ENCODE results near the gene MFSD6. TPM values are rescaled to one million over a fixed set of nuclear protein-coding genes. Genes with fewer than 3 reads are reported as not detected.
A peak's percentile ranks its signal among the peaks of the same experiment; 100 is the strongest.
"Not testable (repeated sequence)": the region's sequence is repeated elsewhere in the genome, so short reads cannot be mapped to it uniquely, and the experiment has no call there.

Gene MFSD6
- total RNA-seq, 2 donors from 2014 or later: 18.8 to 37.5 TPM

- peaks cover 35 to 65% of the 10 kb centered on the region in 2 donors for H3K36me3 Mint-ChIP-seq
- DNase-seq (ENCODE audit: low spot score in 2 of 2); ATAC-seq: not testable (repeated sequence)
- H3K27ac Mint-ChIP-seq: peak overlapping the region; percentile 21 to 32
- H3K9me3 Mint-ChIP-seq: peaks cover 19 to 38% of the 10 kb centered on the region in 2 donors
Observed at GRCh38 chr2:190494600-190495227, 86.6 kb downstream of the MFSD6 start.

- H3K27ac Mint-ChIP-seq: peak overlapping the region in 1 of 2 donors; percentile 58
- DNase-seq (ENCODE audit: low spot score in 2 of 2) (no peak), ATAC-seq (no peak)
- H3K36me3 Mint-ChIP-seq: peaks cover 23 to 38% of the 10 kb centered on the region in 2 donors
- peaks cover 7 to 30% of the 10 kb centered on the region in 2 donors for H3K9me3 Mint-ChIP-seq
Observed at GRCh38 chr2:190497428-190497827, 89.3 kb downstream of the MFSD6 start.

GRCh38 chr2:190499273-190499672 lies 91.1 kb downstream of the MFSD6 start:
- Mint-ChIP-seq H3K9me3 (peaks cover 4 to 16% of the 10 kb centered on the region in 2 donors), H3K27ac (peak overlapping the region in 1 of 2 donors; percentile 12), H3K36me3 (peaks cover 16 to 35% of the 10 kb centered on the region in 2 donors)
- DNase-seq (ENCODE audit: low spot score in 2 of 2) (no peak), ATAC-seq (no peak)

- H3K36me3 Mint-ChIP-seq: peaks cover 10 to 30% of the 10 kb centered on the region in 2 donors
- peaks cover 4 to 9% of the 10 kb centered on the region in 2 donors for H3K9me3 Mint-ChIP-seq
- DNase-seq (ENCODE audit: low spot score in 2 of 2) (no peak), ATAC-seq (no peak)
- H3K27ac Mint-ChIP-seq: peak overlapping the region in 1 of 2 donors; percentile 62
Observed at GRCh38 chr2:190500054-190500502, 91.9 kb downstream of the MFSD6 start.

- H3K36me3 Mint-ChIP-seq: peaks cover 10 to 24% of the 10 kb centered on the region in 2 donors
- no peak for DNase-seq (ENCODE audit: low spot score in 2 of 2)
- no peaks in the 10 kb centered on the region for H3K9me3 Mint-ChIP-seq
- ATAC-seq: no peak
- peak overlapping the region in 1 of 2 donors; percentile 54 for H3K27ac Mint-ChIP-seq
Observed at GRCh38 chr2:190501231-190501630, 93.1 kb downstream of the MFSD6 start.

GRCh38 chr2:190501702-190502407 lies 93.7 kb downstream of the MFSD6 start:
- DNase-seq (ENCODE audit: low spot score in 2 of 2) (no peak), ATAC-seq (no peak)
- Mint-ChIP-seq H3K9me3 (no peaks in the 10 kb centered on the region), H3K36me3 (peaks cover 10 to 30% of the 10 kb centered on the region in 2 donors), H3K27ac (peak overlapping the region in 1 of 2 donors; percentile 71)

- H3K9me3 Mint-ChIP-seq: no peaks in the 10 kb centered on the region
- peaks cover 10 to 30% of the 10 kb centered on the region in 2 donors for H3K36me3 Mint-ChIP-seq
- peak overlapping the region in 1 of 2 donors; percentile 71 for H3K27ac Mint-ChIP-seq
- DNase-seq (ENCODE audit: low spot score in 2 of 2) (no peak), ATAC-seq (no peak)
Observed at GRCh38 chr2:190503088-190503487, 94.9 kb downstream of the MFSD6 start.

- no peak overlapping the region for H3K27ac Mint-ChIP-seq
- ATAC-seq: no peak
- DNase-seq (ENCODE audit: low spot score in 2 of 2): no peak
- H3K36me3 Mint-ChIP-seq: peaks cover 10 to 31% of the 10 kb centered on the region in 2 donors
- H3K9me3 Mint-ChIP-seq: no peaks in the 10 kb centered on the region
Observed at GRCh38 chr2:190504912-190505311, 96.8 kb downstream of the MFSD6 start.

- Mint-ChIP-seq H3K36me3 (peaks cover 10 to 36% of the 10 kb centered on the region in 2 donors), H3K27ac (peak overlapping the region; percentile 40 to 93), H3K9me3 (no peaks in the 10 kb centered on the region)
- ATAC-seq: no peak
- no peak for DNase-seq (ENCODE audit: low spot score in 2 of 2)
Observed at GRCh38 chr2:190505696-190506095, 97.5 kb downstream of the MFSD6 start.

GRCh38 chr2:190506666-190507065 lies 98.5 kb downstream of the MFSD6 start:
- no peak for ATAC-seq
- H3K36me3 Mint-ChIP-seq: peaks cover 5 to 36% of the 10 kb centered on the region in 2 donors
- peak overlapping the region; percentile 40 to 93 for H3K27ac Mint-ChIP-seq
- DNase-seq (ENCODE audit: low spot score in 2 of 2): no peak
- H3K9me3 Mint-ChIP-seq: no peaks in the 10 kb centered on the region

GRCh38 chr2:190507135-190507534 lies 99.0 kb downstream of the MFSD6 start:
- H3K27ac Mint-ChIP-seq: peak overlapping the region; percentile 40 to 93
- ATAC-seq (no peak), DNase-seq (ENCODE audit: low spot score in 2 of 2) (no peak)
- no peaks in the 10 kb centered on the region for H3K9me3 Mint-ChIP-seq
- H3K36me3 Mint-ChIP-seq: peaks cover 5 to 36% of the 10 kb centered on the region in 2 donors

- ATAC-seq; H3K9me3 Mint-ChIP-seq; DNase-seq (ENCODE audit: low spot score in 2 of 2); H3K27ac Mint-ChIP-seq: not testable (repeated sequence)
- H3K36me3 Mint-ChIP-seq: peaks cover 0 to 35% of the 10 kb centered on the region in 2 donors
Observed at GRCh38 chr2:190509895-190510294, 101.7 kb downstream of the MFSD6 start.

GRCh38 chr2:190511104-190511503 lies 102.9 kb downstream of the MFSD6 start:
- ATAC-seq: no peak
- Mint-ChIP-seq H3K36me3 (peaks cover 0 to 35% of the 10 kb centered on the region in 2 donors), H3K9me3 (no peaks in the 10 kb centered on the region), H3K27ac (no peak overlapping the region)
- DNase-seq (ENCODE audit: low spot score in 2 of 2): no peak

- peaks cover 0 to 27% of the 10 kb centered on the region in 2 donors for H3K36me3 Mint-ChIP-seq
- DNase-seq (ENCODE audit: low spot score in 2 of 2) (no peak), ATAC-seq (no peak)
- no peak overlapping the region for H3K27ac Mint-ChIP-seq
- H3K9me3 Mint-ChIP-seq: no peaks in the 10 kb centered on the region
Observed at GRCh38 chr2:190512539-190513095, 104.5 kb downstream of the MFSD6 start.

- ATAC-seq (no peak), DNase-seq (ENCODE audit: low spot score in 2 of 2) (no peak)
- no peak overlapping the region for H3K27ac Mint-ChIP-seq
- H3K36me3 Mint-ChIP-seq: peaks cover 0 to 27% of the 10 kb centered on the region in 2 donors
- no peaks in the 10 kb centered on the region for H3K9me3 Mint-ChIP-seq
Observed at GRCh38 chr2:190513877-190514276, 105.7 kb downstream of the MFSD6 start.

GRCh38 chr2:190514676-190515075 lies 106.5 kb downstream of the MFSD6 start:
- ATAC-seq: no peak
- H3K27ac Mint-ChIP-seq: peak overlapping the region in 1 of 2 donors; percentile 64
- DNase-seq (ENCODE audit: low spot score in 2 of 2): no peak

GRCh38 chr2:190515687-190516086 lies 107.5 kb downstream of the MFSD6 start:
- no peaks in the 10 kb centered on the region for H3K9me3 Mint-ChIP-seq
- peaks cover 0 to 22% of the 10 kb centered on the region in 2 donors for H3K36me3 Mint-ChIP-seq
- peak overlapping the region; percentile 39 to 70 for H3K27ac Mint-ChIP-seq
- DNase-seq (ENCODE audit: low spot score in 2 of 2): no peak
- ATAC-seq: peak; percentile 51 to 73

More at GRCh38 chr2:190514676-190515075, 106.5 kb downstream of the MFSD6 start:
- Mint-ChIP-seq H3K9me3 (no peaks in the 10 kb centered on the region), H3K36me3 (peaks cover 0 to 27% of the 10 kb centered on the region in 2 donors)
